ENCODE measurements around the gene MEG3. TPM values are rescaled to one million over a fixed set of nuclear protein-coding genes. Genes with fewer than 3 reads are reported as not detected.

The MEG3 gene
- total and polyA plus RNA-seq, 9 of the 15 experiments (the other 6 are each of a cell fraction or from before 2014, with no cell fraction given): 0.10 to 5.3 (median 1.0) TPM; not detected in 1

GRCh38 chr14:100804138-100804537 lies 21.8 kb upstream of the MEG3 start:
- ChIA-PET CTCF (ENCODE audit: low intra/inter-chr PET ratio) (no interaction called here), POLR2A (interaction anchor here (0.5 to 1.0 kb wide), 3 partner anchors 43 to 378 kb away, joined by 3 read pairs; no protein-coding TSS in a partner anchor)
- no peak overlapping the region for H3K4me3 ChIP-seq
- H3K9me3 ChIP-seq (replicated peaks; ENCODE audit: control insufficient read depth, insufficient read depth, low read depth, low read length): peaks cover 6% of the 10 kb centered on the region; the same call in 1 of the 2 replicates
- no peak for FAIRE-seq
- no peaks in the 10 kb centered on the region for H4K20me1 ChIP-seq (replicated peaks; ENCODE audit: control insufficient read depth, insufficient read depth, low read length)
- no peaks in the 10 kb centered on the region for H3K36me3 ChIP-seq (ENCODE audit: control insufficient read depth, insufficient read depth, low read length)
- H2AFZ ChIP-seq (ENCODE audit: low read depth, low read length): no peak overlapping the region
- no peaks in the 10 kb centered on the region for H3K9me1 ChIP-seq (ENCODE audit: control insufficient read depth, insufficient read depth, low read length)
- no TSS peak for BruUV-seq (replicated peaks)
- no peak for ATAC-seq
- DNase-seq (ENCODE audit: extremely low read depth in 1 of 4, low spot score in 3 of 4): no peak
- in situ Hi-C loops (cut with MboI) (no loop called here), intact Hi-C loops (cut with micrococcal nuclease) (no loop called here)
- 51% methylated on average over 6 of the region's 13 CpGs for WGBS (ENCODE audit: insufficient coverage, low coverage, missing lambda C conversion rate)
- peaks cover 0 to 4% of the 10 kb centered on the region in 2 experiments; a peak in 2 of 5 replicates for H3K4me1 ChIP-seq (replicated peaks in 1 of 2; ENCODE audit: control insufficient read depth in 2 of 2, insufficient read depth in 2 of 2, low read length in 2 of 2)
- no peak overlapping the region for H3K9ac ChIP-seq (ENCODE audit: insufficient read depth in 1 of 2, low read depth in 2 of 2, low read length in 2 of 2)
- no peaks in the 10 kb centered on the region for H3K79me2 ChIP-seq (ENCODE audit: control insufficient read depth, insufficient read depth, low read length)
- no peaks in the 10 kb centered on the region for H3K27me3 ChIP-seq (ENCODE audit: control insufficient read depth in 2 of 2, insufficient read depth in 2 of 2, low read length in 2 of 2)
- no peak overlapping the region for H3K4me2 ChIP-seq (ENCODE audit: insufficient read depth, low read length)
- H3K27ac ChIP-seq (ENCODE audit: extremely low read depth, low read depth, low read length): no peak overlapping the region
- no peak for TF ChIP-seq ZNF395 (CRISPR knock-in tag; IDR thresholded peaks at IDR 0.05)
- TF ChIP-seq ZNF75A (CRISPR knock-in tag; IDR thresholded peaks at IDR 0.05): no peak
- TF ChIP-seq ZNF699 (CRISPR knock-in tag; IDR thresholded peaks at IDR 0.05; ENCODE audit: insufficient replicate concordance): no peak
- TF ChIP-seq RBM15 (IDR thresholded peaks at IDR 0.05; ENCODE audit: insufficient read depth, low read length): no peak
- no peak for TF ChIP-seq THAP12 (CRISPR knock-in tag; IDR thresholded peaks at IDR 0.05)
- TF ChIP-seq, protein P1, sequence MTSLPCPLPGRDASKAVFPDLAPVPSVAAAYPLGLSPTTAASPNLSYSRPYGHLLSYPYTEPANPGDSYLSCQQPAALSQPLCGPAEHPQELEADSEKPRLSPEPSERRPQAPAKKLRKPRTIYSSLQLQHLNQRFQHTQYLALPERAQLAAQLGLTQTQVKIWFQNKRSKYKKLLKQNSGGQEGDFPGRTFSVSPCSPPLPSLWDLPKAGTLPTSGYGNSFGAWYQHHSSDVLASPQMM (CRISPR knock-in tag; IDR thresholded peaks at IDR 0.05): no peak
- no peak for TF ChIP-seq JUND (IDR thresholded peaks at IDR 0.05; ENCODE audit: borderline replicate concordance, low read depth, low read length)
- TF ChIP-seq JUND (tag; IDR thresholded peaks at IDR 0.05; ENCODE audit: borderline replicate concordance, low read depth, low read length): no peak
- TF ChIP-seq ZNF398 (CRISPR knock-in tag; IDR thresholded peaks at IDR 0.05): no peak
- TF ChIP-seq NRF1 (conservative IDR thresholded peaks at IDR 0.05 in 1 of 2, IDR thresholded peaks at IDR 0.05 in 1 of 2): no peak
- TF ChIP-seq, protein P2, sequence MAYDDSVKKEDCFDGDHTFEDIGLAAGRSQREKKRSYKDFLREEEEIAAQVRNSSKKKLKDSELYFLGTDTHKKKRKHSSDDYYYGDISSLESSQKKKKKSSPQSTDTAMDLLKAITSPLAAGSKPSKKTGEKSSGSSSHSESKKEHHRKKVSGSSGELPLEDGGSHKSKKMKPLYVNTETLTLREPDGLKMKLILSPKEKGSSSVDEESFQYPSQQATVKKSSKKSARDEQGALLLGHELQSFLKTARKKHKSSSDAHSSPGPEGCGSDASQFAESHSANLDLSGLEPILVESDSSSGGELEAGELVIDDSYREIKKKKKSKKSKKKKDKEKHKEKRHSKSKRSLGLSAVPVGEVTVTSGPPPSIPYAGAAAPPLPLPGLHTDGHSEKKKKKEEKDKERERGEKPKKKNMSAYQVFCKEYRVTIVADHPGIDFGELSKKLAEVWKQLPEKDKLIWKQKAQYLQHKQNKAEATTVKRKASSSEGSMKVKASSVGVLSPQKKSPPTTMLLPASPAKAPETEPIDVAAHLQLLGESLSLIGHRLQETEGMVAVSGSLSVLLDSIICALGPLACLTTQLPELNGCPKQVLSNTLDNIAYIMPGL (CRISPR knock-in tag; IDR thresholded peaks at IDR 0.05): no peak
- TF ChIP-seq SMAD4 (CRISPR knock-in tag; conservative IDR thresholded peaks at IDR 0.05): no peak
- TF ChIP-seq ZNF263 (CRISPR knock-in tag; IDR thresholded peaks at IDR 0.05; ENCODE audit: borderline replicate concordance): no peak

Data from K562 (cell line).